Activated CD4-positive, alpha-beta T cell treated with anti-CD3 and anti-CD28 coated beads, Interleukin-2, amount 50 U/mL, for 24 hours (primary cell): ENCODE measurements around the gene ARSB.
"Not testable (repeated sequence)": the region's sequence is repeated elsewhere in the genome, so short reads cannot be mapped to it uniquely, and the experiment has no call there.

ENCODE experiments used
- DNase-seq, 2 donors: peaks; one replicate each; pipeline ENCODE4 v3.0.0-alpha.2; 2020; ENCODE audit warnings: low read depth in 1 of 2, low spot score in 1 of 2

The ARSB gene

DNA sequence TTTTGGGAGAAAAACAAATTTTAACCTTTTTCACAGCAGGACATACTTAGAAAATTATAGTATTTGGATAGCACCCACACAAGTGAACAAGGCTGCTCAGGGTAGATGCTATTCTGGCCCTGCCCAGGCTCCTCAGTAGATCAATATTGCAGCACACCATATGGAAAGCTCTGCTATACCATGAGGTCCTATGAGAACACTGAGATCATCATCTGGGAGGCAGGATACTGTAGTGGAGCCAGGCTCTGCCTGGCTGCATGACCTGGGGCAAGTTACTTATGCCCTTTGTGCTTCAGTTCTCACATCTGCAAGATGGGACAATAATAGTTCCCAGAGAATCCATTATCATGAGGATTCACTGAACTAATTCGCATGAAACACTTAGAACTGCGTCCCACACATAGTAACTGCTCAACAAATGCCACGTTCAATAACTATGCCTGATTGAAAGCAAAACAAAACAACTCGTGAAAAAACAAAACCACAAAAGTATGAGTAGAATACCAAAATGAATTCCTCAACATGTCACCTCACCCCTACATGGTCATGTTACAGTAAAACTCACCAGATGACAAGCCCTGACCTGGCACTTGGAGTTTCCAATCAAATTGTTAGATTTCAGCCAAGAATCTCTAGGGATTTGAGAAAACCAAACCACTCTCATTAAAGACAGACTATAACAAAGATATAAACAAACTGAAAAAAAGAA is 31.9 kb downstream of the ARSB start:
- no peak for DNase-seq

DNA sequence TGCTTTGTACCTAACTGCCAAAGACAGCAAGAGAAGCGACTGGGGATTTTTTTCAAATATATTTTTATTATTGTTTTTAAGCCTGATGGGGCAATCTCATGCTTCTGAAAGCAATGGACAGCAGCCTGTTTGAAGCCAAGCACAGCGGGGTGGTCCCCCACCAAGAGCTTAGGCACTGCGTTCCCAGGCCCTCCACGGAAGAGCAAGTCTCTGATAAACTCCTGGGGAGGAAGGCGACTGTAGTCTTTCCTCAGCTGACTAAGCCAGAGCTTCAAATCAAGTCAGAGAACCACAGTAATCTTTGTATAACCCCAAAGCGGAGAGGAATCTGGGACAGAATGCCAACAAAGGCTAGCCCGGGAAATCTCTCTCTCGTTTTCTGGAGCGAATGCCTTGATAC is 54.4 kb downstream of the ARSB start:
- no peak for DNase-seq

DNA sequence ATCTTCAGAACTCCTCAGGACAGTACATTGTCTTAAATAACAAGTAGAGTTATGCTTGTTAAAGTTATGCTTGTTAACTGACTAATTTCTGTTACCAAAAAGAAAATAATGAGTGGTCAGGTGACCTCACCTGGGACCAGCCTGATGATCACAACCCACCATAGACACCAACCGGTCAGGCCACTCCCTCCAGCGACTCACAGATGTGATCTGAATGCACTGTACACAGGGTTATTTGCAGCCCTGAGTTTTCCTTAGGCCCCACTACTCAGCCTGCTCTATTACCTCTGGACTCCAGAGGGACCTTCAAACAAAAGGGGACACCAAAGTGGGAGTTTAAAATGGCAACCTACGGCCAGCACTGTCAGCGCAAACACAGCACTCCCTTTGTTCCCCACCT is 55.3 kb downstream of the ARSB start:
- DNase-seq, result no peak

DNA sequence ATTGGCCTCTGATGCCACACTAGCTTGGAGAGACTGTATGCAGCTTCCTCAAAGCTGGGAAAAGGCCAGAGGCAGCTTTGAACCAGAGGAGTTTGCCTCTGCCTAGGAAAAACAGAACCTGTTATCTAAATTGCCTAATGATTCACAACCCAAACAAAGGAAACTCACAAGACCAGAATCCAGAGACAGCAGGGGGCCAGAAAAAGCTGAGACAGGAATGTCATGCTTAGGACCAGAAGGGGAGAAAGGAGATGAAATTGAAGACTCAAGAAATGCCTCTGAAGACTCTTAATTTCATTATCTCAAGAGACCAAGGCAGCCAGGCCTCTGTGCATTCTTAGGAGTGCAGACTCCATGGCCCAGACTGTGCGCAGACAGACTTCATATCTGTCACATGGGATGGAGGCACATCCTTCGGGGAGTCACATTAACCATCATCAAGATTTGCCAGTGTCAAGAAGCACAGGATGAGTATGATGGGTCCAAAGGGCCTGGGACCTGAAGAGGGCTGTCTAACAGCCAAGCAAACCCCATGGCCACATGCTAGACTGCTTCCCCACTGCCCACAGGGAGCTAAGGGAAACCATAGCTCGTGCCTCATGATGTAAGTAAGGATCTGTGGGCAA is 57.3 kb downstream of the ARSB start:
- no peak for DNase-seq

DNA sequence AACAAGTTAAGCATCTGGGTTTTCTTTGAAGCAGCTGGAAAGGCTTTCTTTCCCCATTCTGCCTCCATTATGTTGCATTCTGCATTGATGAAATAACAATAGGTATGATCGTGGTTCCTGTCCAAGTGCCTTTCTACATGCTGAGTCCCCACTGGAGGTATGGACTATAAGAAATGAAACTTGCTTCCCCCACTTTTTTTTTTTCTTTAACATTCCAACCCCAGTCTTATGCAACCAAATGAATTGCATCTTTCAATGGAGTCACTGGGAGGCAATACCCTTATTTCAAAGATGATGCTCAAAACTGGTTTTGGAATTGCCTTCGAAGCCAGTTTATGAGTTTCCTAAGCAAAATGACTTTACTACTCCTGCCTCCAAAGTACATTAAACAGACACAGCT is 58.9 kb downstream of the ARSB start:
- DNase-seq, result no peak

DNA sequence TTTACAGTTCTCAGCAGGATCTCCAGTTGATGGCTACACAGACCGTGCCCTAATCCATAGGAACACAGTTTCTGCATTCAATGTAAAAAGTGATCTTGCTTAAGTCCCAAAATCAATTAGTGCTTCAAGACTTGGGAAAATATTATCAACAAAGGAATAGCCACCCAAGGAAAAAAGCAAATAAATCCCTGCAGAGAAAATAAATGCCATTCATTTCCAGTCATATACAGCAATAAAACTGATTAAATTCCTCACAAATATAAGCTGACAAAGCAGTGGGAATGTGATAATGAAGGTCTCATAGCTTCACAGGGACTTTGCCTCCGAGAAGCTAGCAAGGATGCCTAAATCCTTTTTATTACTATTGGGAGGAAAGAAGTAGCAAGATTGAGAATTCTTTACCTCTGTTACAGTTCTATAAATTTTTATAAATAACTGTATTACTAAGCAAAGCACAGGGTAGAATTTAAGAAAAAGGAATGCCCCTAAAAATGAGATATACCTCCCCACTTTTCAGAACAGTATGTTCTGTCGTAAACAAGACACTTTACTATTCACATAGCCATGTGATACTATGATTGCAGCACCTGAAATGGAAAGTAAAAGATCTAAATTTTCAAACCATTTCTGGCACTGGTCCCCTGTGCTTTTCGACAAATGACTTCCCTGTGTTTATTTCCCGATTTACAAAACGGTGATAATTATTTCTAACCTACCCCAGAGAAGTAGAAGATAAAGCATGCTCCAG is 59.8 kb downstream of the ARSB start:
- no peak for DNase-seq

DNA sequence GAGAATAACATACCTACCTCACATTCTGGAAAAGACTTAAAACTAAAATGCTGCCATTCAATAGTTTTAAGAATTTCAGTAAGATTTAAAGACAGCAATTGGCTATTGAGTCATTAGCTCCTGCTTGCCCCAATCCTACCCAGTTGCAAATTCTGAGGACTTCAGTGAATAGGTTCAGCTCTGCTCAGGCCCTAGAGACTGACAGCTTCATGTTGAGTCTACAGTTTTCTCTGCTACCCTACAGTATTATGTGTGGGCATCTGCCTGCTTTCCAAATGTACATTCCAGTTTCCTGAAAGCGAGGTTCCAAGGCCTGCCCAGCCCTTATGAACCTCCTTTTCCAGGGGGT is 61.5 kb downstream of the ARSB start:
- DNase-seq, result no peak

DNA sequence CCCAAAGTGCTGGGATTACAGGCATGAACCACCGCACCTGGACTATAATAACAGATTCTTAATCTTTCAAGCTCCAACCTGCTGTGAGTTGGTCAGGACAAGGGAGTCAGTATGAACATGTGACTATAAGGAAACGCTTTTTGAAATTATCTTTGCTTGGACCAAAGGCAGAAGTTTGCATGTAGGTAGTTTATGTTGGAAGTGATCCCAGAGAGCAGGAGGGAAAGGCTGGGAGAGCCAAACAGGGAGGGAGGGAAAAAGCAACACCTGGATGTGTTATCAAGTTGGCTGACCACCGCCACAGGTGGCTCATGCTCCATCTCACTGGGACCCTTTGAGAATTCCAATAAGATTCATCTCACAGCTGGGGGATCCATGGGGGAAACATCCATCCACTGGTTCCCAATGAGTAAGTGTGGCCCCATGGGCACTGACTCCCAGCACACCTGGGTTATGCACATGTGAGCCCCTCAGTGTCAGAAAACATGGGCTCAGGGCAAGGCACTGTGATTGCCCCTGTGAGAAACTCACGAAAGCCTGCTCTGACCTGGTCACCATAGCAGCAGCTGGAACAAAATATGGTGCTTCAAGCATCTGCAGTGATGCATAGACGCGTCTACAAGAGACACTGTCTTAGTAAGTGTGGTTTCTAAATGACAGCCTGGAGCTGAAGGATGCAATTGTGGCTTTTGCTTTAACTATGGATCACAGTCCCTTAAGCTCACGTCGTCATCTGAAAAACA is 62.1 kb downstream of the ARSB start:
- no peak for DNase-seq

DNA sequence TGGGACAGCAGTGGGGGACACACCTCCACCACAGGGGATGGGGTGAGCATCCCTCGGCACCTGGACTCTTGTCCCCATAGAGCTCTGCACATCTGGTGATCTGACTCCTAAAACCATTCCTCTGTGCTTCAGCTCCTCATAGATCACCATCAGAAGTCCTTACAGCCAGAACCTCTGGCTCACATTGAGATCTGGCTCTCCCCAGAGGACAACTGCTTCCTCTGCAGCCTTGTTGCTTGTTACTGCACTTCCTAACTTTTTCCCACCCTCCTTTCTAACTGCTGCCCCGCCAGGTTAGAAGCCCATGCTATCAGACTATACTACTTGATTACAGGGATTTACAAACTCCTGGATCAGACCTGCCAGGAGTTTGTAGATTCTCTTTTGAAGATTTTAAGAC is 64.5 kb downstream of the ARSB start:
- DNase-seq, result no peak

DNA sequence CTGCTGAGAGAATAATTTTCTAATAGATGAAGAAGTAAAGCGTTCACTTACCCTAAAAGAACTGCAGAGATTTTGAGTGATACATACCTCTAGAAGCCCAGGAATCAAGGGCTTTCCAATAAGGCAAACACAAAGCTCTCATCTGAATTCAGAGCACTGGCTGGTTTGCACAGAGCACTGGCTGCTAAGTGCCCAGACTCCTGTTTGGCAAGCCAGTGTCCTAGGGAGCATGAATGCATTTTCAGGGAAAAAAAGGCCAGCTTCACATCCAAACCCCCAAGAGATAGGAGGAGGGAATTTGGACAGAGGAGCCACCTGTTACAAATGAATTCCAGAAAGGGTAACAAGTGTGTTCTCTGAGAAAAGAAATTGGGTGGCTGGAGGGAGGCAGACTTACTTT is 65.3 kb downstream of the ARSB start:
- no peak for DNase-seq

DNA sequence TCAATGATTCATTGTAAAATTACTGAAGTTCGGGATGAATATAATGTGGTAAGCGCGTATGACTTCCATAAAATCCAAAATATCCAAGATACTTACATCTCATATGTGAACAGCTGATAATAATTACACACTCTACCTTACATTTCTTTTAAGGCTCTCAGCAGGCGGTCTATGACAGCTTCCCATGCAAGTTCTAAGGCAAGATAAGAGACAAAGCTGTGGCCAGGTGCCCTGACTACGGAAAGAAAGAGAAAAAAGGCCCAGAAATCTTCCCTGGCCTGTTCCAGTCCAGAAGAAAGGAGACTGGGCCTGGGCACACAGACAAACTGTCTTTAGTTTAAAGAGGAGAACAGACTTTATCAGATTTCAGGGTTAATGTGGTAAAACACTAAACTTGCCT is 69.1 kb downstream of the ARSB start:
- DNase-seq, result no peak

DNA sequence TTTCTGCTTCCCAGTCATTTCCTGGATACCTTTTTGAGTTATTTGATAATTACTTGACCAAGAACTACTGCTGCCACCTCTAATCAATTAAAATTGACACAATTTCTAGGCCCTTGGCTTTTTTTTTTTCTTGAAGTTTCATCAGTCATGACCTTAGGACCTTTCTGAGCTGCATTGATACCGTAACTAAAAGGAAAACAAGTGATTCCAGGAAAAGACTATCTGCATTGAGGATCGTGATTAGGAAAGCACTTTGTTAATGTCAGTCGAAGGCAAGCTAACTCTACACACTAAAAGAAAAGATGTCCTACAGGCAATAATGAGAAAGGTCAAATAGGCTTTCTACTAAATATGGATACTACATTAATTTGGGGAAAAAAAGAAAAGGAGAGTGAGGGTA is 69.9 kb downstream of the ARSB start:
- no peak for DNase-seq

DNA sequence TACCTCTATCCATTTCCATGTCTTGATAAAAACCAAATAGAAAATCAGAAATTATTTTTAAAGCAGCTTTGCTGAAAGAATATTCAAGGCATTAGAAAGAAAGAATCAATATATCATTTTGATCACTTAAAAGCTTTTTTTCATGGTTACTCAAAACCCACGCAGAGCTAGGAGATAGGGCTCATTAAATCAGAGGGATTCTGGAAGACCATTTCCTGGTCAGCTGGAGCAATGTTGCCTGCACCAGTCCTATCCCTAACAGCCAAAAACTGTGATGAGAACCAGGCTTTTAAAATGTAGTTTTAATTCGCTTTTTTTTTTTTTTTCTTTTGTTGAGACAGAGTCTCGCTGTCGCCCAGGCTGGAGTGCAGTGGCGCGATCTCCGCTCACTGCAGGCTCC is 72.3 kb downstream of the ARSB start:
- DNase-seq, result no peak

DNA sequence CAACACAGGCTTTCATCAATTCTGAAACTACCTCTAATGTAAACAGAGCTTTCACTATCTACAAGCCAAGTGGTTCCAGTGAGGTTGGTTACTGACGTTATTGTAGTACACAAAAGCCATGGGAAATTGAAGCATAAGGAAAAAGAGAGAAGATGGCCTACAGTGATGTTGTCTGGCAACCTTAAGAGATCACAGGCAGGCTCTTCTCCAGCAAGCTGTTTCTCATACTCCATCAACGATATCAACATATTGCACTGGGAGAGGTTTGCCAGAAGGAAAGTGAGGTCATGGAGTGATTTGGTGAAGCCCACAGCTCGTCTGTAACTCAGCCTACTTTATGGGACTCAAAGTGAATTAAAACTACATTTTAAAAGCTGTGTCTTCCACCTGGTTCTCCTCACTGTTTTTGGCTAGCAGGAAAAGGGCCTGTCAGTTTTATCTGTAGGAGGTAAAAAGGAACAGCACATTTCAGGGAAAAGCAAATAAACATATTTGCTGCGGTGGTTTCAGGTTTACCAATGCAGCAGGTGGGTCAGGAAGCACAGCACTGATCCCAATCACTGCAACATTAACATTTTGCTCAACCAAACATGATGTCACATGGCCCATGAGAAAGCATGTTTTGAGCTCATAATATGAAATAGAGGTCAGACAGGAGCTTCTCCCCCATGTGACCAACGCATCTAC is 72.9 kb downstream of the ARSB start:
- no peak for DNase-seq

DNA sequence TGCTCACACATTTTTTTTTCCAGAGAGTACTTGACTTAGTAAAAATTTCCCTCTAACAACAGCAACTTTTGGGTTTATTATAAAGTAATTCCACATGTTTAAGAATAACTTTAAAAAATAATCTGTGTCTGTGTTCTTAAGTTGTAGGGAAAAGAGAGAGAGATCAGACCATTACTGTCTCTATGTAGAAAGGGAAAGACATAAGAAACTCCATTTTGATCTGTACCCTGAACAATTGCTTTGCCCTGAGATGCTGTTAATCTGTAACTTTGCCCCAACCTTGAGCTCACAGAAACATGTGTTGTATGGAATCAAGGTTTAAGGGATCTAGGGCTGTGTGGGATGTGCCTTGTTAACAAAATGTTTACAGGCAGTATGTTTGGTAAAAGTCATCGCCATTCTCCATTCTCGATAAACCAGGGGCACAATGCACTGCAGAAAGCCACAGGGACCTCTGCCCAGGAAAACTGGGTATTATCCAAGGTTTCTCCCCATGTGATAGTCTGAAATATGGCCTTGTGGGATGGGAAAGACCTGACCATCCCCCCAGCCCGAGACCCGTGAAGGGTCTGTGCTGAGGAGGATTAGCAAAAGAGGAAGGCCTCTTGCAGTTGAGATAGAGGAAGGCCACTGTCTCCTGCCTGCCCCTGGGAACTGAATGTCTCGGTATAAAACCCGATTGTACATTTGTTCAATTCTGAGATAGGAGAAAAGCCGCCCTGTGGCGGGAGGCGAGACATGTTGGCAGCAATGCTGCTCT is 75.7 kb downstream of the ARSB start:
- not testable (repeated sequence) for DNase-seq

DNA sequence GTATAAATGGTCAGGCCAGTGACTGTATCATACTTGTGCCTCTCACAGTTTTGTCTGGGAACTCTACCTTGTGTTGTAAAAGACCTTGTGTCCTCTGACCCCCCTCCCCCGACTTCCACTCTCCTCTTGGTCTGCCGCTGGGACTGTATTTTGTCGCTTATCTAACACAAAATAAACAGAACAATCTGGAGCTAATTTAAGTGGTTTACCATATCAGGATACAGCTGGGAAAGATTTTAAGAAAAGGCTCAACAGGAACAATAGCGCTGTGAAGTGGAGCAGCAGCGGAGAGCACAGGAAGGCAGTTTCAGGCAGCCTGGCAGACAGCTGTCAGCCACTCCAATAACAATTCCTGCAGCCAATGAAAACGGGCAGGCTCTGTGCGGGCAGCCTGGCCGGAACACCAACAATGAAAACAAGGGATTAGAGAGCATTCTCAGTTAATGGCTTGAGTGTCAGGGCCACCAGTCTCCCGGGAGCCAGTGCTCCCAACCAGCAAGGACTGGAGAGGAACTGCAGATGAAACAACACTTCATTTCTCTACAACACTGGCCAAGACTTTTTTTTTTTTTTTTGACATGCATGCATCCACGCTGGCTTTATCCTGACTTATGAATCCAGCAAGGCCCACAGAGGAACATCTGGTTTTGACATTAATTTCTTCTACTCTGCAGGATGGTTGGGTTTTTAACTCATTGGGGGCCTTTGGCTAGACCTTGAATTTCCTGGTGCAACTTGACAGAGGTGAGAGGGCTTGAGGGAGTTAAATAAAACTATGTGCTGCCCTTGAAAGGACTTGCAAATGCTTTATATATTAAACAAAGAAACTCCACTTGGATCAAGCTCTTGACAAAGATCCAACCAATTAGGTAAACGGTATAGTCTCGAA is 76.7 kb downstream of the ARSB start:
- DNase-seq, result no peak

DNA sequence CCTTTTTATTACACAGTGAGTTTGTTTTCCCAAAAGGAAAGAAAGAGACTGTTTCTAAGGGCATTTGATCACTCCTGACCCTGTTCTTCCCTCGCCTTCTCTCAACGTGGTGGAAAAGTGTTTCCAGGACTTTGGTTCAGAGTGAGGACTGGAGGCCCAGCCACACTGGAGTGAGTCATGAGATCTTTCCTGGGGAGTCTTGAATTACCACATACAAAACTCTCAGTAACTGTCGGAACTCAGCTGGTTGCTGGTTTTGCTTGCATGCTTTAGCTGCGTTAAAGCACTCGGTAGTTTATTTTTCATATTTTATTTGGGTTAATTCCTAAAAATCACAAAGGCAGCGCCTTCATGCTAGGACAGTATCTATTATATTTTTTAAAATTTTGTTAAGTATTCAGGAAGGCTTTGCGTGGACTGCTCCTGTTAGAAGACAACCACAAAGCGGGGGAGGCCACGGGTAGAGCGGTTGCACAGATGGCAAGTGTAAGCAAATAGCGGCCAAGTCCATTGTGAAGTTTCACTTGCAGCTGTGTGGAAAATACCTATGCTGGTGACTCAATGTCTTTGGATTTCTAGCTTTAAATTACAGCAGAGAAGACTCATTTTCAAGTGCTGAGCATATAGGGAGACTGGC is 77.7 kb downstream of the ARSB start:
- DNase-seq, result no peak

DNA sequence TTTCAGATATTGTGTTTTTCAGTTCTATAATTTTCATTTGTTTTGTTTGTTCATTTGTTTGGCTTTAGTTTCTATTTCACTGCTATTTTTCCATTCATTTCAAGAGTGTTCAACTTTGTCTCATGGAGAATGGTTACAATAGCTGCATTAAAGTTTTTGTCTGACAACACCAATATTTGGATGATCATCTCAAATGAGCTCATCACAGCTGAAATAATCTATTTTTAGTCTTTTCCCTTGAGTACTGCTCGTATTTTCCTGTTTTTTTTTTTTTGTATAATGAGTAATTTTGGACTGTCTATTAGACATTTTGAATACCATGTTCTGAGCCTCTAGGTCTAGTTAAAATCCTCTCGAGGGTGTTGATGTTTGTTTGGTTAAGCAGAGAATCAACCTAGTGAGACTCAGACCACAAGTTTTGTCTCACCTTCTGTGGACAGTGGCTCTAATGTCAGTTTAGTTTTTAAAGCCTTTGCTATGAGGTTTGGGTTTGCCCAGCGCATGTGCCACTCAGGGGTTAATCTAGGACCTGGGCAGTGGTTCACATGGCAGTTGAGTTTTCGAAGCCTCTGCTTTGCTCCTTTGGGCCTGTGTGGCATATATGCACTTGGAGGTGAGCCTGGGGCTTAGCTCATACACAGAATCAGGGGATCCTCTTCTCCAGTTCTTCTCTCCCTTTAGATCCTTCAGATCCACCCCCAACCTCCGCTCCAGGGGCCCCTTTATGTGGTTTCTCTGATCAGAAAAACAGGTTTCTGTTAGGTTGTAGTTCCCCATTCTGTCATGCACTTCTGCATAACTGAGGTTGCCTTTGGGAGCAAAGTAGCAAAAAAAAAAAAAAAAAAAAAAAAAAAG is 79.8 kb downstream of the ARSB start:
- DNase-seq, result no peak
